SIG-M5 treated with dmso at 0.1 percent for 504 hours (cell line): ENCODE results near the gene DTWD1.
A peak's percentile ranks its signal among the peaks of the same experiment; 100 is the strongest.
"Not testable (repeated sequence)": the region's sequence is repeated elsewhere in the genome, so short reads cannot be mapped to it uniquely, and the experiment has no call there.

Experiments
- DNase-seq: peaks from one replicate; lab custom pipeline; 2025; ENCODE audit not compliant: unreplicated experiment; lab: John Stamatoyannopoulos, UW

DTWD1 gene

DNA sequence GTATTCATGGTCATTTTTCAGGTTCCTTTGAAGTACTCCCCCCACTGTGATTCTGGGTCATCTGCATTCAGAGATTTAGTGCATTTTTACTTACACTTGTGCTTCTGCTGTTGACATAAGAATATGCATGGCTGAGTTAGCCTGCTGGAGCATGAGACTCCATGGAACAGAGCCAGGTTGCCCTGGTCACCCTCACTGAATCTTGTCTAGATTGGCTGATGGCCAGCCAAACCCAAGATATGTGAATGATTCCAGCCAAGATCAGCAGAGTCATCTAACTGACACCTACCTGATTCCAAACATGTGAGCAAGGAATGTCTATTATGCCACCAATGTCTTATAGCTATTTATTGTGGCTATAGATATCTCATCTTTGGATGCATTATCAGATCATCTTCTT is 25.1 kb downstream of the DTWD1 start:
- no peak for DNase-seq

DNA sequence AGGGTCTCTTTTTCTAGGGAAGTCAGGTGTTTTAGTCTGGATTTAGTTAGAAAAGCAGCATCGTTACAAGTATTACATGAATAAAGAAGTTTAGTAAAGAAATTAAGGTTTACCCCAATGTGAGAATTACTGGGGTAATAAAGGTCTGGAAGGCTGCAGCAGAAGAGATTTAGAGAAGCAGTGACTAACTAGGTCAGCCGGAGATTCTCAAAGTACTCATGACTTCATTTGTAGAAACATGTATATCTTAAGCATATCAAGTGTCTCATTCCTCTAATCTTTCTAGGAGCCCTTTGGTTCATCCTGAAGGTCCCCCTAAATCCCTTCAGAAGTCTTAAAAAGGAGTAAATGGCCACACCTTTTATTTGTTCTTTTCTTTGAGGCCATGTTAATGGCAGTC is 26.0 kb downstream of the DTWD1 start:
- DNase-seq, result no peak

DNA sequence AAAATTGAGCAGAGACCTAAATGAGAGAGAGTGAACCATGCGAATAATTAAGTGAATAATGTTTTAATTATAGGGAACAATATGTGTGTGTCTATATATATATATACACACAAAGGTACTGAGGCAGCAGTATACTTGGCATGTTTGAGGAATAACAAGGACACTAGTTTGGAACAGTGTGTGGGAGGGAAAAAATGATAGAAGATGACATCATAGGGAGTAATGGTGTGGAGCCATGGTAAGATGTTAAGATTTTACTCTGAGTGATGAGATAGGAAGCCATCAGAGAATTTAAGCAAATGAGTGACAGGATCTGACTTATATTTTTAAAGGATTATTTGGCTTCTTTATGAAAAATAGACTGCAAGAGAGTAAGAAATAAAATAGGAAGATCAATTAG is 29.1 kb downstream of the DTWD1 start:
- no peak for DNase-seq

DNA sequence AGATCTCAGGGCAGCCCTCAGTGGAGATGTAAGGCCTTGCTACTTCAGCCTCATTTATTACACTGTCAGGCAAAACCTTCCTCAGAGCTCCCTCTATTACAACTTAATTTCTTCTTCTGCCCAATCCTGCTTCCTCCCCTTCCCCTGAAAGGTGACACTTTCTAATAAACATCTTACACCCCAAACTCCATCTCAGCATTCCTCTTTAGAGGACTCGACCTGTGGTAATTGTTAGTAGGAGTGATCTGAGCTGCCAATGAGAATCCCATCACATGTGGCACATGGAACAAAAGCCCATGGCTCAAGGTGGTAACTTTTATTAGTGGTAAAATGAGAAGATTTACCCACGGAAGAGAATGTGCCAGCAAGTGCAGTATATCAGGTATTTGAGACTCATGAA is 29.8 kb downstream of the DTWD1 start:
- DNase-seq, result no peak

DNA sequence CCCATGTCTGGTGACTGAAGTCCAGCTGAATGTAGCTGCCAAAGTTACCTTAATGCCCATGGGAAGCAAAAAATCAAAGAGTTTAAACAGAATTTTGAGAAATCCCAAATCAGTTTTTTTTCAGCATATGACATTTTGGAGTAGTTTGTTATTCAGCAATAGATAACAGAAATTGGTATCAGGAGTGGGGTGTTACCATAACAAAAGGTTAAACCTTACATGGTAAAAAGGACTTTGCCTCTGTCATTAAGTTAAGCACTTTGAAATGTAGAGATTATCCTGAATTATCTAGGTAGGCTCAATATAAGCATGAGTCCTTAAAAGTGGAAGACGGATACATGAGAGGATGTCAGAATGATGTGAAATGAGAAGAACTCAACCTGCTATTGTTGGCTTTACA is 32.1 kb downstream of the DTWD1 start:
- no peak for DNase-seq

DNA sequence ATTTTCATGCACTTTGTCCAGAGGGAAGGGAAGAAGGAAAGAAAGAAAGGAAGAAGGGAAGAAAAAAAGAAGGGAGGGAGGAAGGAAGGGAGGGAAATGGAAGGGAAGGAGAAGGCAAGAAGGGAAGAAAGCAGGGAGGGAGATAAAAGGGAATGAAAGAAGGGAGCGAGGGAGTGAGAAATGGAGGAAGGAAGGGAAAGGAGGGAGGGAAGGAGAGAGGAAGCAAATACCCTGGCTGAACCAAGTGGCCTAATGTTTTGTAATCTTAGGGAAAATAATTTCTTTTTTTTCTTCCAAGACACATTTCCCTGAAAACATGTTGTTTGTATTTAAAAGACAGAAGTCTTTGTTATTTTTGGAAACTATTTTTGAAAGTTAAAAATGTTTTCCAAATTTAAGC is 35.9 kb downstream of the DTWD1 start:
- no peak for DNase-seq

DNA sequence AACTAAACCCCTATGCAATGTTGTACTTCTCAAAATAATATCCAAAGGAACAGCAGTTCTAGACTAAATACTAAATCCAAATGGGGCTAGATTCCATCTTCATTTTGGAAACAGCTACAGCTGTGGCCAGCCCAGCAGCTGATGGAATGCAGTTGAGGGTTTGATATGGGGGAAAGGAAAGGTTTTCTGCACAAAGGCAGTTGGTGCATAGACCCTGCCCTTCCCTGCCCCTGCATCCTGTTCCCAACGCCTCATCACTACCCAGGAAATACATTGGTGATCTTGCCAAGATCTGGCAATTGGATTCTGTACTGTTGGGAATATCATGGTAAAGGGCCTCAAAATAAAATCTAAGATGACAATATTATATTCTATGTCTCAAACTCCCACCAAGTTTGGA is 43.9 kb downstream of the DTWD1 start:
- no peak for DNase-seq

DNA sequence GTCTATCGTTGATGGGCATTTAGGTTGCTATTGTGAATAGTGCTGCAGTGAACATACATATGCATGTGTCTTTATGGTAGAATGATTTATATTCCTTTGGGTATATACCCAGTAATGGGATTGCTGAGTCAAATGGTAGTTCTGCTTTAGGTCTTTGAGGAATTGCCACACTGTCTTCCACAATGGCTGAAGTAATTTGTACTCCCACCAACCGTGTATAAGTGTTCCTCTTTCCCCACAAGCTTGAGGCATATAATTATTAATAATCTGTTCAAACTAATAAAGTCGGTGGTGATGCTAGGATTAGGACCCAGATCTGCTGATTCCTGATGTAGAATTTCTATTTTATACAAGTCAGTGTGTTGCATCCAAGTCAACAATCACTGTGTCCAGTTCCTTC is 45.6 kb downstream of the DTWD1 start:
- not testable (repeated sequence) for DNase-seq

DNA sequence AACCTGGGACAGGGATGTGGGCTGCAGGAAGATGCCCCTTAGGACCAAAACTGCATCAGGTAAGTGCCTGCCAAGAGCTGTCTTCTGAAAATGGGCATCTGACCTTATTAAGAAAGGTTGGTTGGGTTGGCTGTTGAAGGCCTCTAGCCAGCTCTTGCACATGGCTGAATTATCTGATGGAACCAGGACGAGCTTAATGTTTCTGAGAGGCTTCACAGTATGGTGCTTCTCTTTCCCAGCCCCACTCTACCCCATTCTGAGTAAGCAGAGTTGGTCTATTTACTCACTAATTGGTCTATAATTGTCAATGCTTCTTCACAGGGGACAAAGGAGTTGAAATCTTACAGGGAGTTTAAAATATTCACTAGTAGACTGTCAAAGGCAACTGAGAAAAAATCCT is 48.4 kb downstream of the DTWD1 start:
- no peak for DNase-seq

DNA sequence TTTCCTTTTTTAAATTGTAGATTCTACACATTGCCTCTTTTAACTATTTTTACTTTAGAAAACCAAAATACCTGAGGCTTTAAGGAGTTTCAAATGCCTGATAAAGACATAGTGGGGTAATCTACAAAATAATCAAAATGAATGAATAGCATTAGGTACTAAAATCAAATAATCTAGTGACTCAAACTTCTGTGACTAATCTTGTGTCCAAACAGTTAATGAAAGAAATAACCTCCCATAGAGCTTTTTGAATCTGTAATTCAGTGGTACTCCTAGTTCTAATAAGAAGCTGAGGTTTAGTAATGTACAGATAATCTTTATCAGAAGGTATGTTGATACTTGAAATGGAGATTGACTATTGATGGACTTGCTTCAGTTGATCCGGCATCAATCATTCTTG is 53.0 kb downstream of the DTWD1 start:
- DNase-seq, result no peak

DNA sequence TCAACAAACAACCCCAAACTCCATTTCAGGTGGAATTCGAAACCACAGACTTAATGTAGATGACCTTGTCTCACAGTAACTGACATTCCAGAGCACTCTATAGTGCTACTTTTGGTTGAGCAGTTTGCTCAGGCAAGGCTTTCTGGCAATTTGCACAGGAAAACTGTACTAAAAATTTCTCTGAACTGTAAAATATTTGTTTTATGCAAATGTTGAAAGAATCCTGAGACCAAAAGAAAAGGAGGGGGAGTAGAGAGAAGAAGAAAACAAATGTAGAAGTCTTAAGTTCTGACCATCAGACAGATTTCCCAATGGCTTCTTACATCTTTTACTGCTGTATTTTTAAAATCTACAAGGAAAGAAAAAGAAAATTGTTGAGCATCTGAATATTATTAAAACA is 53.5 kb downstream of the DTWD1 start:
- DNase-seq, result no peak

DNA sequence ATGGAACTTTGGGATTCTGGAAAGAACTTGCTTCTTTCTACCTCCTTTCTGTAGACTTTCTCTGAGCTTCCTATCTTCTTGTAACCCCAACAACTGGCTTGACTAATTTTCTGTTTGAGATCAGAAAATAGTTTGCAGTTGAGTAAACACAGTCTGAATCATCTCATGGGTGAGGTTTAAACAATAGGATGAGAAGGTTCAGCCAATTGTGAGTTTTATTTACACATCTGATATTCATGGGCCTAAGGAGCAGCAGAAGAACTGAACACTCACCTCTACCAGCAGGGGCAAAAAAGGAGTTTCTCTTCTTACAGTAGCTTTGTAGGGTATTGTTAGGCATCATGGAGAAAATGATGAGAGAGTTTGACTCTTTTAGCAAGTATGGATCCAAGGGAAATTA is 54.2 kb downstream of the DTWD1 start:
- peak; percentile 57 for DNase-seq

DNA sequence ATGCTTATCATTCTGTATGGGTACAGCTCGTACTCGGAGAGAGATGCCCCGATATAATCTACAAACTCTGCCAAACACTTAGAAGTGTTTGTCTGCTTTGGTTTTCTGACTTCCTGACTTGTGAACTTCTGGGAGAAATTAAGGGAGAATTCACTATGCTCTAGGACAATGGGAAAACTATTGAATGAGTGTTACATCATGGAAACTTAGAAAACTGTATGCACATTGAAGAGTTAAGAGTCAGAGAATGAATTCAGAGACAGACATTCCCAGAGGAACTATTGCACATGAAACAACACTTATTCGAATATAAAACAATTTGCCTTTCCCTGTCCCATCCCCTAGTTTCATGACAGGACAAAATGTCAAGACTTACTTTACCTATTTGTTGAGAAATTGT is 57.8 kb downstream of the DTWD1 start:
- no peak for DNase-seq

DNA sequence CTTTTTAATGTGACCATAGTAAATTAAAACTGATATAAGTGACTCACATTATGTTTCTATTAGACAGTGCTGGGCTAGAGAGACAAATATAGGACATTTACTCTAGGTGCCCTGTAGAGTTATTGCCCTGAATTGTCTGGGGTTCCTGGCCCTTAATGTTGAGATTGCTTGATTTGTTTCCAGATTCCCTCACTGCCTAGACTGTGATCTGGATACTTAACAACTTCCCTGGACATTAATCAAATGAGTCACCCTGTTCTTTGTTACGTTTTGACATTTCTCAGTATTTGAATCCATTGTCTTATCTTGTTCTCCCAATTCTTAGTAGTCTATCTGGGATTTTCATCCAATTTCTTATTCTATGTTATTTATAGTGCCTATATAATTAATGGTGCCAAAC is 65.8 kb downstream of the DTWD1 start:
- no peak for DNase-seq

DNA sequence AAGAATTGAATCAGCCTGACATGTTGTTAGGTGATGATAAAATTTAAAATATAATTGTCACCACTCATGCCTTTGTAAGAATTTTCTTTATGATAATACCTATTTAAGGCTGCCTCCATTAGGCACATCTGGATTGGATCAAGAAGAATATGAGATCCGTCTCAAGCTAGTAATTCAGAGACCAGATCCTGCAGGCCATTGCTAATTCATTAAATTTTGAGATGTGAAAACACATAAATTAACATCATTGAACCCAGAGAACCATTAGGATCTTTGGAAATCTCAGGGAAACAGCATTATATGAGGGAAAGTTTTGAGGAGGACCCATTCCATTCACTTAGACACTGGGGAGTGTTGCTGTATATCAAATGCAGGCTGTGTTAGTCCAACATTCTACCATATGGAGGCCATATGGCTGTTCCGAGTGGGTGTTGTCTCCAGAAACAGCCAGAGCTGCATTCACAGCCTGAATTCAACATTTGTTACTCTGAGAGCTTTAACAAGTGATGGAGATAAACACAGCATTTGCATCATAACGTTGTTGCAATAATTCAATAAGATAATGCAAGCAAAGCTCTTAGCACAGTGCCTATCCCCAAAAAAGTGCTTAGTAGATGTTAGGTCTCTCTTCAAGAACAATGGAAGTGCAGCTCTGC is 67.4 kb downstream of the DTWD1 start:
- no peak for DNase-seq

DNA sequence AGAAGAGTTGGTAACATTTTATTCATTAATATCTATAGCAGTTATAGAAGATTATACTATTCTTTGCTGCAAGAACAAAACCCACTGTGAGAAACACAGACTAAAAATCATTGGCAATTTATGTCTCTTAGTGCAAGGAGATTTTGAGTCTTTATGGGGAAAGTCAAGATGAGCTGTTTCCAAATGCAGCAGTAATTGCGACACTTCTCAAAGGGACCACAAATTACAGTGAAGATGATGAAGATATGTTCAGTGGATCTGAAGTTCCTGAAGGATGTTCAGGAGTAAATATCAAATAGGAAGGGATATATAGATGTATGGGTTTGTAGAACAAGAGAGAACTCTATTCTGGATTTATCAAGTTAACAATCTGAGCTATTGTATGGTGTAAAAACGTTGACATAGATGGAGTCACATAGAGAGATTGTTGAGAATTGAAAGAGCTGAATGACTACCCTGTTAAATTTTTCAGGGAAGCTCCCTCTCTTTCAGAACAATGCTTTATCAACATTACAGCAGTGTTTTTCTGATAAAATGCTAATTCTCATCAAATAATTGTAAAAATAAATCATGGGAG is 71.8 kb downstream of the DTWD1 start:
- DNase-seq, result peak; percentile 21

DNA sequence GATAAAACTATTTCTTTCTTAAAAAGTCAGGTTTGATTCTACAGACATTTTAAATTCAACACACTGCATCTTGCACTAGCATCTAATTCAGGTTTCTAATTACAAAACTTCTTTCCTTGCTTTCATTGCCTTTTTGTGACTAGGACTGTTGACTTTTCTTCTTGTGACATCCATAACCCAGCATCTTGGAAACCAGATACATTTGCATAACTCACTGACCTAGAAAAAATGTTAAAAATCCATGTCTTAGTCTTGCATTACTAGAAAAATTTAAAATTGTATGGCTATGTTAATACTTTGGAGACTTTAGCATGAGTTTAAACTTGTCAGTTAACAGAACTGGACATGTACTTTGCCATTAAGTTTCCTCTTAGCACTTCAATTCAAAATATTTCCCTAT is 72.7 kb downstream of the DTWD1 start:
- DNase-seq, result no peak

DNA sequence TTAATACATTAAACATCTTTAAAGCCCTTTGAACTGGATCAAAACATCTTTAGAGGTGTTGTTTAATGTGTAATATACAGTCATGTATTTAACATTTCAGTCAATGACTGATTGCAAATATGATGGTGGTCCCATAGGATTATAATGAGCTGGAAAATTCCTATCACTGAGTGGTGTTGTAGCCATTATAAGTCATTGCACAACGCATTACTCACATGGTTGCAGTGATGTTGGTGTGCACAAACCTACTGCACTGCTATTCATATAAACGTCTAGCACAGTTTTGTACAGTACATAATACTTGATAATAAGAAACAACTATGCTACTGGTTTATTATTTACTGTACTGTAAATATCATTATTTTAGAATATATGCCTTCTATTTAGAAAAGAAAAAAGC is 75.6 kb downstream of the DTWD1 start:
- no peak for DNase-seq

DNA sequence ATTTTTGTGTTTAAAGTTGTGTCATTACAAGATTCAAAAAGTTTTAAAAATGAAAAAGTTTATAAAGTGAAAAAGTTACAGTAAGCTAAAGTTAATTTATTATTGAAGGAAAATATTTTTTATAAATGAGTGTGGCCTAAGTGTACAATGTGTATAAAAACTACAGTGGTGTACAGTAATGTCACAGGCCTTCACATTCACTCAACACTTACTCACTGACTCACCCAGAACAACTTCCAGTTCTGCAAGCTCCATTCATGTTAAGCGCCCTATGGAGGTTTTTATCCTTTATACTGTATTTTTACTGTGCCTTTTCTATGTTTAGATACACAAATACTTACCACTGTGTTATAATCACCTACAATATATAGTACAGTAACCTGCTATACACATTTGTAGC is 76.3 kb downstream of the DTWD1 start:
- no peak for DNase-seq

DNA sequence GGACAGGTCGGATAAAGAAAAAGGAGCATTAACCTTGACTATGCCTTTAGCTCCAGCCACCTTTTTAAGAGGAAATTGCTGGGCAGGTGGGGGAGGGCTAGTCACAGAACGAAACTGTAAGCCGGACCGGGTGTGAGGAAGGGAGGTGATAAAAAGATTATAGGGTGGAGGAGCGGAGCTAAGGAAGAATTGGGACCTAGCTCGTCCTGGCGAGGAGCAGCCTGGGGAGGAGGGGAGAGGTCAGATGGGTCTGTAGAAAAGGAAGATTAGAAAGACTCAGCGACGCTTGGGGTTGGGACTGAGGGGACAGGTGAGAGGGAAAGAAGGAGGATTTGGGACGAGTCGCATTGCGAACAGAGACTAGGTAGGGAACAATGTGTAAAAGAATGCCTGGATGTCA is 82.1 kb downstream of the DTWD1 start:
- DNase-seq, result not testable (repeated sequence)
